GM12878 (cell line): ENCODE data around the gene DGKB.

ENCODE experiments used
- CHD4 ChIP-seq: fragments of 200-600 bp; sonication (generic); IDR thresholded peaks from 2 replicates; pipeline ENCODE4 v1.6.1; 2016; ENCODE audit warnings: mild to moderate bottlenecking
- EGR1 ChIP-seq, 2 experiments: IDR thresholded peaks; 1 replicate in 1 of 2; 2 replicates in 1 of 2; pipeline ENCODE4 v1.6.1; 2011 to 2012; ENCODE audit warnings: low read depth in 2 of 2, low read length in 2 of 2, borderline replicate concordance in 1 of 2, mild to moderate bottlenecking in 1 of 2, moderate library complexity in 1 of 2
- EP300 ChIP-seq, 2 experiments: fragments of 150-350 bp in 1 of 2; IDR thresholded peaks; 2 replicates each; pipeline ENCODE4 v1.6.1; 2011 to 2012; ENCODE audit warnings: low read depth in 2 of 2, low read length in 2 of 2, borderline replicate concordance in 1 of 2, improper control_type of control experiment in 1 of 2, inconsistent platforms in 1 of 2; ENCODE audit not compliant: control insufficient read depth in 1 of 2
- EZH2 ChIP-seq: IDR thresholded peaks from 2 replicates; pipeline ENCODE4 v1.6.1; 2012; ENCODE audit warnings: low read depth, mild to moderate bottlenecking, control low read depth, inconsistent platforms, low read length, borderline replicate concordance; ENCODE audit not compliant: control insufficient read depth
- FOXM1 ChIP-seq: IDR thresholded peaks from 2 replicates; pipeline ENCODE4 v1.6.1; 2012; ENCODE audit warnings: low read depth, mild to moderate bottlenecking, inconsistent platforms, low read length, moderate library complexity
- POLR2AphosphoS5 ChIP-seq: IDR thresholded peaks from 2 replicates; pipeline ENCODE4 v1.6.1; 2011; ENCODE audit warnings: mild to moderate bottlenecking, low read length, inconsistent platforms
- RBBP5 ChIP-seq: fragments of 200-600 bp; sonication (generic); conservative IDR thresholded peaks from 2 replicates; pipeline ENCODE4 v1.6.1; 2016
- REST ChIP-seq: IDR thresholded peaks from 2 replicates; pipeline ENCODE4 v1.6.1; 2012; ENCODE audit warnings: mild to moderate bottlenecking, low read depth, low read length
- TARDBP ChIP-seq: IDR thresholded peaks from 2 replicates; pipeline ENCODE4 v1.6.1; 2016; ENCODE audit warnings: borderline replicate concordance
- WRNIP1 ChIP-seq: IDR thresholded peaks from 2 replicates; pipeline ENCODE4 v1.6.1; 2011; ENCODE audit warnings: low read depth, low read length, improper control_type of control experiment, borderline replicate concordance
- TF ChIP-seq, protein P1 (sequence below), 3 experiments: IDR thresholded peaks in 2 of 3; conservative IDR thresholded peaks in 1 of 3; 2 replicates each; pipeline ENCODE4 v1.5.1; 2011; ENCODE audit warnings: low read depth in 3 of 3, low read length in 3 of 3, mild to moderate bottlenecking in 3 of 3, control low read depth in 2 of 3, moderate library complexity in 2 of 3, inconsistent platforms in 1 of 3, mixed read lengths in 1 of 3; ENCODE audit not compliant: control insufficient read depth in 2 of 3, insufficient read depth in 1 of 3; ENCODE audit errors: extremely low read depth in 1 of 3
- TF ChIP-seq, protein P2 (sequence below): fragments of 450-650 bp; IDR thresholded peaks from 2 replicates; pipeline ENCODE4 v1.6.1; 2017; ENCODE audit warnings: mild to moderate bottlenecking, moderate library complexity

DNA sequence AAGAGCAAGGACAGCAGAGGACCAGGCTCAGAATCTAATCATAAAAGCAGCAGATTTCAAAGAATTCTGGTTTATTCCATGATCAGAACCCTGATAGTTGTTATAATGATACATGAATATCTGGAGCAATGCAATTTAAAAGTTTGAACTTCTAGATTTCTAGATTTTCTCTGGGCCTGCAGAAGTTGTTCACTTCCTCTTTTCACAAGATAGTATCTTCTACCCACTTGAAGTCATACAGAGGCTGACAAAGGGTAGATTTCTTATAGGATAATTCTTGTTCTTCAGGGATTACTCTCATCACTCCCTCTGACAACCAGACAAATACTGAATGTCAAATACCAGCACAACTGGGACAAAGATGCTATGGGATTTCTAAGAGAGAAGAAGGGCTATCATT, 593.1 kb downstream of the DGKB start:
- TF ChIP-seq EGR1 (IDR thresholded peaks at IDR 0.05; ENCODE audit: borderline replicate concordance in 1 of 2, low read depth in 2 of 2, low read length in 2 of 2) (no peak), RBBP5 (no peak), CHD4 (no peak), FOXM1 (no peak), EP300 (IDR thresholded peaks at IDR 0.05; ENCODE audit: borderline replicate concordance in 1 of 2, control insufficient read depth in 1 of 2, low read depth in 2 of 2, low read length in 2 of 2) (no peak), REST (no peak), POLR2AphosphoS5 (no peak), WRNIP1 (no peak), TARDBP (no peak), EZH2 (no peak)
- TF ChIP-seq, protein P1, sequence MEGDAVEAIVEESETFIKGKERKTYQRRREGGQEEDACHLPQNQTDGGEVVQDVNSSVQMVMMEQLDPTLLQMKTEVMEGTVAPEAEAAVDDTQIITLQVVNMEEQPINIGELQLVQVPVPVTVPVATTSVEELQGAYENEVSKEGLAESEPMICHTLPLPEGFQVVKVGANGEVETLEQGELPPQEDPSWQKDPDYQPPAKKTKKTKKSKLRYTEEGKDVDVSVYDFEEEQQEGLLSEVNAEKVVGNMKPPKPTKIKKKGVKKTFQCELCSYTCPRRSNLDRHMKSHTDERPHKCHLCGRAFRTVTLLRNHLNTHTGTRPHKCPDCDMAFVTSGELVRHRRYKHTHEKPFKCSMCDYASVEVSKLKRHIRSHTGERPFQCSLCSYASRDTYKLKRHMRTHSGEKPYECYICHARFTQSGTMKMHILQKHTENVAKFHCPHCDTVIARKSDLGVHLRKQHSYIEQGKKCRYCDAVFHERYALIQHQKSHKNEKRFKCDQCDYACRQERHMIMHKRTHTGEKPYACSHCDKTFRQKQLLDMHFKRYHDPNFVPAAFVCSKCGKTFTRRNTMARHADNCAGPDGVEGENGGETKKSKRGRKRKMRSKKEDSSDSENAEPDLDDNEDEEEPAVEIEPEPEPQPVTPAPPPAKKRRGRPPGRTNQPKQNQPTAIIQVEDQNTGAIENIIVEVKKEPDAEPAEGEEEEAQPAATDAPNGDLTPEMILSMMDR (IDR thresholded peaks at IDR 0.05 in 2 of 3, conservative IDR thresholded peaks at IDR 0.05 in 1 of 3; ENCODE audit: control insufficient read depth in 2 of 3, extremely low read depth in 1 of 3, insufficient read depth in 1 of 3, low read depth in 3 of 3, low read length in 3 of 3), result no peak
- TF ChIP-seq, protein P2, sequence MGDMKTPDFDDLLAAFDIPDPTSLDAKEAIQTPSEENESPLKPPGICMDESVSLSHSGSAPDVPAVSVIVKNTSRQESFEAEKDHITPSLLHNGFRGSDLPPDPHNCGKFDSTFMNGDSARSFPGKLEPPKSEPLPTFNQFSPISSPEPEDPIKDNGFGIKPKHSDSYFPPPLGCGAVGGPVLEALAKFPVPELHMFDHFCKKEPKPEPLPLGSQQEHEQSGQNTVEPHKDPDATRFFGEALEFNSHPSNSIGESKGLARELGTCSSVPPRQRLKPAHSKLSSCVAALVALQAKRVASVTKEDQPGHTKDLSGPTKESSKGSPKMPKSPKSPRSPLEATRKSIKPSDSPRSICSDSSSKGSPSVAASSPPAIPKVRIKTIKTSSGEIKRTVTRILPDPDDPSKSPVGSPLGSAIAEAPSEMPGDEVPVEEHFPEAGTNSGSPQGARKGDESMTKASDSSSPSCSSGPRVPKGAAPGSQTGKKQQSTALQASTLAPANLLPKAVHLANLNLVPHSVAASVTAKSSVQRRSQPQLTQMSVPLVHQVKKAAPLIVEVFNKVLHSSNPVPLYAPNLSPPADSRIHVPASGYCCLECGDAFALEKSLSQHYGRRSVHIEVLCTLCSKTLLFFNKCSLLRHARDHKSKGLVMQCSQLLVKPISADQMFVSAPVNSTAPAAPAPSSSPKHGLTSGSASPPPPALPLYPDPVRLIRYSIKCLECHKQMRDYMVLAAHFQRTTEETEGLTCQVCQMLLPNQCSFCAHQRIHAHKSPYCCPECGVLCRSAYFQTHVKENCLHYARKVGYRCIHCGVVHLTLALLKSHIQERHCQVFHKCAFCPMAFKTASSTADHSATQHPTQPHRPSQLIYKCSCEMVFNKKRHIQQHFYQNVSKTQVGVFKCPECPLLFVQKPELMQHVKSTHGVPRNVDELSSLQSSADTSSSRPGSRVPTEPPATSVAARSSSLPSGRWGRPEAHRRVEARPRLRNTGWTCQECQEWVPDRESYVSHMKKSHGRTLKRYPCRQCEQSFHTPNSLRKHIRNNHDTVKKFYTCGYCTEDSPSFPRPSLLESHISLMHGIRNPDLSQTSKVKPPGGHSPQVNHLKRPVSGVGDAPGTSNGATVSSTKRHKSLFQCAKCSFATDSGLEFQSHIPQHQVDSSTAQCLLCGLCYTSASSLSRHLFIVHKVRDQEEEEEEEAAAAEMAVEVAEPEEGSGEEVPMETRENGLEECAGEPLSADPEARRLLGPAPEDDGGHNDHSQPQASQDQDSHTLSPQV, result no peak
